HepG2 (cell line): ENCODE data around the gene SRCIN1. TPM values are rescaled to one million over a fixed set of nuclear protein-coding genes. Genes with fewer than 3 reads are reported as not detected.
A peak's percentile ranks its signal among the peaks of the same experiment; 100 is the strongest.

Source experiments
- ATF4 ChIP-seq, 2 experiments: fragments of 450-650 bp in 1 of 2; sonication (generic) in 1 of 2; formaldehyde crosslinking; IDR thresholded peaks; 2 replicates each; pipeline versions ENCODE4 v1.5.0 to v1.8.0; 2020 to 2022; ENCODE audit warnings: mild to moderate bottlenecking in 1 of 2, missing genetic modification reagents in 1 of 2
- ATRX ChIP-seq: sonication (generic); formaldehyde crosslinking; IDR thresholded peaks from 2 replicates; pipeline ENCODE4 v1.4.0; 2020; ENCODE audit warnings: missing genetic modification reagents, borderline replicate concordance
- FOSL1 ChIP-seq: sonication (generic); formaldehyde crosslinking; IDR thresholded peaks from 2 replicates; pipeline ENCODE4 v1.9.0; 2021; ENCODE audit warnings: missing genetic modification reagents, borderline replicate concordance
- GATAD2A ChIP-seq: IDR thresholded peaks from 2 replicates; pipeline ENCODE4 v1.6.1; 2016
- HOXD1 ChIP-seq: sonication (generic); formaldehyde crosslinking; IDR thresholded peaks from 2 replicates; pipeline ENCODE4 v1.5.0; 2020; ENCODE audit warnings: missing genetic modification reagents
- MTA3 ChIP-seq: sonication (generic); formaldehyde crosslinking; IDR thresholded peaks from 2 replicates; pipeline ENCODE4 v1.4.0; 2020; ENCODE audit warnings: missing genetic modification reagents
- MYC ChIP-seq: sonication (generic); formaldehyde crosslinking; IDR thresholded peaks from 2 replicates; pipeline ENCODE4 v1.9.0; 2021; ENCODE audit warnings: missing genetic modification reagents, borderline replicate concordance
- NR3C1 ChIP-seq: sonication (generic); formaldehyde crosslinking; IDR thresholded peaks from 2 replicates; pipeline ENCODE4 v1.4.0; 2020; ENCODE audit warnings: missing genetic modification reagents
- PCBP2 ChIP-seq: fragments of 200-400 bp; formaldehyde crosslinking; optimal IDR thresholded peaks from 2 replicates; pipeline ENCODE3; 2018; ENCODE audit warnings: low read length, low read depth; ENCODE audit not compliant: poor library complexity, severe bottlenecking
- RARA ChIP-seq: IDR thresholded peaks from 2 replicates; pipeline ENCODE4 v1.6.1; 2016; ENCODE audit warnings: missing genetic modification reagents, missing compliant biosample characterization
- RBFOX2 ChIP-seq: fragments of 200-400 bp; formaldehyde crosslinking; IDR thresholded peaks from 2 replicates; pipeline ENCODE4 v1.6.1; 2017; ENCODE audit warnings: low read depth, mild to moderate bottlenecking, low read length
- SAP130 ChIP-seq: IDR thresholded peaks from 2 replicates; pipeline ENCODE4 v1.6.1; 2016; ENCODE audit warnings: low read depth
- SKIL ChIP-seq: sonication (generic); formaldehyde crosslinking; IDR thresholded peaks from 2 replicates; pipeline ENCODE4 v1.8.0; 2022; ENCODE audit warnings: missing genetic modification reagents, mild to moderate bottlenecking, moderate library complexity, borderline replicate concordance
- TCF7L2 ChIP-seq: IDR thresholded peaks from 2 replicates; pipeline ENCODE4 v1.6.1; 2011; ENCODE audit warnings: mild to moderate bottlenecking, low read depth, low read length, moderate library complexity
- TEAD3 ChIP-seq: optimal IDR thresholded peaks from 2 replicates; pipeline ENCODE3; 2016; ENCODE audit warnings: borderline replicate concordance
- ZBTB3 ChIP-seq: sonication (generic); formaldehyde crosslinking; IDR thresholded peaks from 2 replicates; pipeline ENCODE4 v1.4.0; 2020; ENCODE audit warnings: low read depth, mild to moderate bottlenecking, moderate library complexity, missing genetic modification reagents, borderline replicate concordance
- ZMYM4 ChIP-seq: sonication (generic); formaldehyde crosslinking; IDR thresholded peaks from 2 replicates; pipeline ENCODE4 v1.8.1; 2023; ENCODE audit warnings: mild to moderate bottlenecking, missing genetic modification reagents
- ZNF253 ChIP-seq: sonication (generic); formaldehyde crosslinking; IDR thresholded peaks from 2 replicates; pipeline ENCODE4 v1.8.0; 2022; ENCODE audit warnings: mild to moderate bottlenecking, missing genetic modification reagents, borderline replicate concordance
- ZNF292 ChIP-seq: sonication (generic); formaldehyde crosslinking; IDR thresholded peaks from 2 replicates; pipeline ENCODE4 v1.8.1; 2022; ENCODE audit warnings: mild to moderate bottlenecking, low read depth, missing genetic modification reagents, borderline replicate concordance
- ZNF350 ChIP-seq: sonication (generic); formaldehyde crosslinking; IDR thresholded peaks from 2 replicates; pipeline ENCODE4 v1.4.0; 2020; ENCODE audit warnings: mild to moderate bottlenecking, low read depth, missing genetic modification reagents, borderline replicate concordance
- ZNF773 ChIP-seq: sonication (generic); formaldehyde crosslinking; IDR thresholded peaks from 2 replicates; pipeline ENCODE4 v1.4.0; 2020; ENCODE audit warnings: missing genetic modification reagents, borderline replicate concordance
- ZNF780A ChIP-seq: sonication (generic); formaldehyde crosslinking; IDR thresholded peaks from 2 replicates; pipeline ENCODE4 v1.8.0; 2022; ENCODE audit warnings: mild to moderate bottlenecking, missing genetic modification reagents, moderate library complexity
- ZNF792 ChIP-seq: IDR thresholded peaks from 2 replicates; pipeline ENCODE4 v1.6.1; 2016
- polyA plus RNA-seq, 8 experiments: library from polyadenylated mRNA; depleted of rRNA in 3 of 8; stranded (reverse) in 7 of 8; unstranded in 1 of 8; fragments of >200 nt; fragmentation: Illumina TruSeq in 4 of 8; extraction: Trizol in 4 of 8; gene quantifications; 2 replicates each; pipeline versions ENCODE4 v1.2.1 to v1.2.3, GENCODE V29; 2011 to 2016; ENCODE audit warnings: low read depth in 4 of 8, missing spikeins in 1 of 8, mixed read lengths in 1 of 8; ENCODE audit not compliant: insufficient read depth in 1 of 8
- total RNA-seq, 5 experiments: library from RNA; depleted of rRNA; stranded (reverse); fragments of >200 nt; fragmentation: Illumina TruSeq; extraction: Trizol; gene quantifications; 2 replicates each; pipeline ENCODE4 v1.2.3, GENCODE V29; 2016; ENCODE audit warnings: low read depth in 1 of 5
- TF ChIP-seq, protein P1 (sequence below): sonication (generic); formaldehyde crosslinking; IDR thresholded peaks from 2 replicates; pipeline ENCODE4 v1.8.0; 2022; ENCODE audit warnings: mild to moderate bottlenecking, missing genetic modification reagents, borderline replicate concordance

Gene SRCIN1
- total and polyA plus RNA-seq, 2 of the 13 experiments (the other 11 are each of a cell fraction or from before 2014, with no cell fraction given): 1.2 to 9.6 TPM

- TF ChIP-seq ZNF773 (CRISPR knock-in tag): no peak
- 0 out of 2 replicates have a peak, but pooled peaks have one; percentile 42 for TF ChIP-seq RBFOX2
- TF ChIP-seq NR3C1 (CRISPR knock-in tag): no peak
- peak; percentile 42; the same call in 1 of the 2 replicates for TF ChIP-seq ZMYM4
- TF ChIP-seq ZBTB3 (CRISPR knock-in tag): no peak
- no peak for TF ChIP-seq ZNF780A
- TF ChIP-seq, protein P1, sequence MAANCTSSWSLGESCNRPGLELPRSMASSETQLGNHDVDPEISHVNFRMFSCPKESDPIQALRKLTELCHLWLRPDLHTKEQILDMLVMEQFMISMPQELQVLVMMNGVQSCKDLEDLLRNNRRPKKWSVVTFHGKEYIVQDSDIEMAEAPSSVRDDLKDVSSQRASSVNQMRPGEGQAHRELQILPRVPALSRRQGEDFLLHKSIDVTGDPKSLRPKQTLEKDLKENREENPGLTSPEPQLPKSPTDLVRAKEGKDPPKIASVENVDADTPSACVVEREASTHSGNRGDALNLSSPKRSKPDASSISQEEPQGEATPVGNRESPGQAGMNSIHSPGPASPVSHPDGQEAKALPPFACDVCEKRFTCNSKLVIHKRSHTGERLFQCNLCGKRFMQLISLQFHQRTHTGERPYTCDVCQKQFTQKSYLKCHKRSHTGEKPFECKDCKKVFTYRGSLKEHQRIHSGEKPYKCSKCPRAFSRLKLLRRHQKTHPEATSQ (CRISPR knock-in tag): no peak
- peak; percentile 23; the same call in 1 of the 2 replicates for TF ChIP-seq RARA
- no peak for TF ChIP-seq ATF4 (CRISPR knock-in tag; IDR thresholded peaks at IDR 0.05)
- TF ChIP-seq ATRX (CRISPR knock-in tag): no peak
- TF ChIP-seq TEAD3 (CRISPR knock-in tag): peak; percentile 32
- no peak for TF ChIP-seq TCF7L2
- TF ChIP-seq ZNF350 (CRISPR knock-in tag): peak; percentile 80
- TF ChIP-seq ZNF792: peak; percentile 87
- 0 out of 2 replicates have a peak, but pooled peaks have one; percentile 56 for TF ChIP-seq ZNF292 (CRISPR knock-in tag)
- no peak; the same call in 1 of the 2 replicates for TF ChIP-seq ZNF253 (CRISPR knock-in tag)
- peak; percentile 68 for TF ChIP-seq MYC (CRISPR knock-in tag)
- TF ChIP-seq SKIL: no peak
- no peak for TF ChIP-seq PCBP2
- no peak for TF ChIP-seq HOXD1
- TF ChIP-seq FOSL1 (CRISPR knock-in tag): no peak
- peak; percentile 26; the same call in 1 of the 2 replicates for TF ChIP-seq GATAD2A (CRISPR knock-in tag)
- no peak for TF ChIP-seq MTA3 (CRISPR knock-in tag)
- TF ChIP-seq SAP130 (CRISPR knock-in tag): peak; percentile 86
Observed at GRCh38 chr17:38559051-38559879, 46.5 kb downstream of the SRCIN1 start (continued).
